Common myeloid progenitor, CD34-positive (primary cell): ENCODE measurements around the gene GET3.

ENCODE experiments used
- CTCF ChIA-PET: fragments of 350-600 bp; sonication (Branson Sonifier 250); formaldehyde crosslinking; loops from one replicate; lab custom pipeline; 2021; ENCODE audit warnings: antibody characterized with exemption; lab: Charles Lee
- POLR2A ChIA-PET: fragments of 350-600 bp; sonication (Branson Sonifier 250); formaldehyde crosslinking; loops from one replicate; lab custom pipeline; 2021; ENCODE audit warnings: antibody characterized with exemption; lab: Charles Lee
- DNase-seq, 3 donors: peaks; one replicate each; pipeline versions ENCODE4 v3.0.0 to v3.0.0-alpha.2; 2013
- H3K27ac ChIP-seq, 2 experiments: 1 replicate in 1 of 2; 2 replicates in 1 of 2; pipeline ENCODE4 v1.7.0; 2013; ENCODE audit warnings: inconsistent platforms in 2 of 2, low read length in 2 of 2, mild to moderate bottlenecking in 2 of 2, low read depth in 1 of 2, moderate library complexity in 1 of 2; ENCODE audit not compliant: severe bottlenecking in 2 of 2, insufficient read depth in 1 of 2, poor library complexity in 1 of 2
- H3K27me3 ChIP-seq, 5 experiments: replicated peaks in 2 of 5; 1 replicate in 3 of 5; 2 replicates in 2 of 5; pipeline versions ENCODE4 v1.6.1 to v1.7.0; 2013; ENCODE audit warnings: low read length in 4 of 5, mild to moderate bottlenecking in 2 of 5, moderate library complexity in 2 of 5, inconsistent platforms in 1 of 5; ENCODE audit not compliant: insufficient read depth in 5 of 5, control insufficient read depth in 4 of 5
- H3K36me3 ChIP-seq, 4 experiments: 1 replicate in 2 of 4; 2 replicates in 2 of 4; pipeline versions ENCODE4 v1.6.1 to v1.7.0; 2013; ENCODE audit warnings: low read length in 3 of 4, control low read depth in 1 of 4, mild to moderate bottlenecking in 1 of 4; ENCODE audit not compliant: control insufficient read depth in 4 of 4, insufficient read depth in 4 of 4
- H3K4me1 ChIP-seq, 4 experiments: 1 replicate in 3 of 4; 2 replicates in 1 of 4; pipeline versions ENCODE4 v1.6.1 to v1.7.1; 2013; ENCODE audit warnings: low read length in 3 of 4, mild to moderate bottlenecking in 3 of 4, control low read depth in 1 of 4, inconsistent platforms in 1 of 4, moderate library complexity in 1 of 4; ENCODE audit not compliant: control insufficient read depth in 4 of 4, insufficient read depth in 4 of 4; ENCODE audit errors: control extremely low read depth in 1 of 4
- H3K4me3 ChIP-seq, 7 experiments: 1 replicate in 4 of 7; 2 replicates in 3 of 7; pipeline versions ENCODE4 v1.5.1 to v1.7.0; 2013; ENCODE audit warnings: mild to moderate bottlenecking in 7 of 7, low read length in 6 of 7, moderate library complexity in 6 of 7, inconsistent platforms in 2 of 7, low read depth in 2 of 7, control low read depth in 1 of 7; ENCODE audit not compliant: insufficient read depth in 4 of 7, control insufficient read depth in 1 of 7; ENCODE audit errors: extremely low read depth in 1 of 7
- H3K9me3 ChIP-seq, 5 experiments: 1 replicate in 4 of 5; 2 replicates in 1 of 5; pipeline versions ENCODE4 v1.6.1 to v1.7.1; 2013; ENCODE audit warnings: low read length in 4 of 5, mild to moderate bottlenecking in 2 of 5, inconsistent platforms in 1 of 5, low read depth in 1 of 5, moderate library complexity in 1 of 5; ENCODE audit not compliant: control insufficient read depth in 4 of 5, insufficient read depth in 2 of 5; ENCODE audit errors: control extremely low read depth in 1 of 5
- WGBS: methylation state at CpG from one replicate; pipeline ENCODE4 v1.1.5; 2013; ENCODE audit not compliant: insufficient coverage; 5-methylcytosine and 5-hydroxymethylcytosine counted together

GET3 gene

DNA sequence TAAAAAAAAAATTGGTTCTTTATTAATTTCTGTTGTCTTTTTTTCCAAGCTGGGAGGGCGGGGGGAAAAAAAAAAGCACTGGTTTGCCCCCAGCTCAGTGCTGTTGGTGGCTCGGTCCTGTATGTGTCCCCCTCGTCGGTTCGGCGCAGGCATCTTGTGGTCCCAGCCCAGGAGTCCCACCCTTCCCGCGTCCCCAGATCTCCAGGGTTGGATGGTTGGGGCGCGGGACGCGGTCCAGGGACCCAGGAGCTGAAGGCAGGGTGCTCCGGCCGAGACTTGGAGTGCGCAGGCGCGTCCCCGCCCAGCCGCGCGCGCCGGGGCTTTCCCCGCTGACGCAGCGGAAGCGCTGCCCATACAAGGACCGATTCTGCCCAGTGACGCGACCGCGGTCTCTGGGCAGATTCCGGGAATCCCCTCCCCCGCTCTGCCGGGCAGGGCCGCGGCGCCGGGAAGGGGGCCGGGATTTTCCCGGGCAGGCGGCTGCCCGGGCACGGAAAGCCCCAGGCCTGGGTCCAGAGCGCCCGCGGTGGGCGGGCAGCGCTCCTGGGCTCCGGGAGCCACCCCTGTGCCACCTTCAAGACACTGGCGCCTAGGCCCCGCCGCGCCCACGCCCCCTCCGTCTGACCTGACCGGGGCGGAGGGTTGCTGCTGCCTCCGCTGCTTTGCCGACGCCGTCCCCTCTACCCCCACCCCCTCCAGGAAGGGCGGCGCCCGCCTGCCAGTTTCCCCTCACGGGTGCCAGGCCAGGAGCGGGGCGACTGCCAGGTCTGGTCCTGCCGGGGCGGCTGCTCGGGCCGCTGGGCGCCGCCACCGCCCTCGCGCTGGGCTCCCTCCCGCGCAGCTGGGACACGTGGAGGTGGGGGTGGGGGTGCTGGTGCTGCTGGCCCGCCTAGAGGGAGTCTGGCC lies 56.2 kb downstream of the GET3 start:
- peak overlapping the region; percentile 41 to 99 (median 93) for H3K4me3 ChIP-seq
- H3K36me3 ChIP-seq = peaks cover 0 to under 1% (median 0%) of the 10 kb centered on the region in 4 experiments
- H3K9me3 ChIP-seq = no peaks in the 10 kb centered on the region
- WGBS = under 1% methylated on average over 61 of the region's 81 CpGs
- no peaks in the 10 kb centered on the region for H3K27me3 ChIP-seq
- CTCF ChIA-PET = interaction anchor here (1.2 to 15.3 kb wide), 4 partner anchors 10 to 78 kb away, joined by 3 to 612 read pairs (median 22); partner anchors contain the start of gene HOOK2
- H3K4me1 ChIP-seq = peaks cover 4 to 51% (median 40%) of the 10 kb centered on the region in 4 experiments
- DNase-seq = peak; percentile 93 to 98 (median 97)
- H3K27ac ChIP-seq = peak overlapping the region; percentile 94 to 96
- POLR2A ChIA-PET = interaction anchor here (0.5 to 12.0 kb wide), 18 partner anchors 8 to 1287 kb away, joined by 3 to 198 read pairs (median 6); partner anchors contain the start of genes CALR, DHPS, GET3 and HOOK2

DNA sequence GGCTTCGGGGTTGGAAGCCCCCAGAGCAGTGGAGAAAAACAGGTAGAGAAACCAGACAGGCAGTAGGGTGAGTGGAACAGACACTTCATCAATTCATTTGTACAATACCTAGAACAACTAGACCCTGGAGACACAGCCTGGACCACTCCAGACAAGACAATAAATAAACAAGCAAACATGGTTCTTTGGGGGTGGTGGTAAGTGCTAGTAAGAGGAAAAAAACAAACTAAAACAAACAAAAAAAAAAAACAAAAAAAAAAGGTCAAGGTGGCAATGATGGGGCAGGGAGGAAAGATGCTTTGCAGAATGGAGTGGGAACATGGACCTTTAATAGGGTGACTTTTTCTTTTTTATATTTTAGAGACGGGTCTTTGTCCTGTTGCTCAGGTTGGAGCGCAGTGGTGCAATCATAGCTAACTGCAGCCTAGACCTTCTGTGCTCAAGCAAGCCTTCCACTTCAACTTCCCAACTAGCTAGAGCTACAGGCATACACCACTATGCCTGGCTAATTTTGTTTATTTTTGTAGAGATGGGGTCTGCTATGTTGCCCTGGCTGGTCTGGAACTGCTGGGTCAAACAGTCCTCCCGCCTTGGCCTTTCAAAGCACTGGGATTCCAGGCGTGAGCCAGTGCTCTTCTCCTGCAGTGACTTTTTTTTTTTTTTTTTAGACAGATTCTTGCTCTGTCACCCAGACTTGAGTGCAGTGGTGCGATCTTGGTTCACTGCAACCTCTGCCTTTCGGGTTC lies 57.1 kb downstream of the GET3 start:
- Histone ChIP-seq H3K4me3 (peak overlapping the region; percentile 28 to 99 (median 93)), H3K9me3 (no peaks in the 10 kb centered on the region), H3K27me3 (no peaks in the 10 kb centered on the region), H3K27ac (peak overlapping the region; percentile 94 to 96), H3K36me3 (peaks cover 0 to 6% (median under 1%) of the 10 kb centered on the region in 4 experiments), H3K4me1 (peaks cover 4 to 43% (median 32%) of the 10 kb centered on the region in 4 experiments)
- 98% methylated on average over 5 of the region's 7 CpGs for WGBS
- CTCF ChIA-PET = interaction anchor here (0.6 to 15.3 kb wide), 6 partner anchors 25 to 78 kb away, joined by 3 to 612 read pairs (median 10); partner anchors contain the start of gene HOOK2
- DNase-seq = no peak
- POLR2A ChIA-PET = interaction anchor here (0.7 to 12.0 kb wide), 8 partner anchors 7 to 1286 kb away, joined by 3 to 198 read pairs (median 8); partner anchors contain the start of genes HOOK2, PRDX2, RNASEH2A and THSD8

DNA sequence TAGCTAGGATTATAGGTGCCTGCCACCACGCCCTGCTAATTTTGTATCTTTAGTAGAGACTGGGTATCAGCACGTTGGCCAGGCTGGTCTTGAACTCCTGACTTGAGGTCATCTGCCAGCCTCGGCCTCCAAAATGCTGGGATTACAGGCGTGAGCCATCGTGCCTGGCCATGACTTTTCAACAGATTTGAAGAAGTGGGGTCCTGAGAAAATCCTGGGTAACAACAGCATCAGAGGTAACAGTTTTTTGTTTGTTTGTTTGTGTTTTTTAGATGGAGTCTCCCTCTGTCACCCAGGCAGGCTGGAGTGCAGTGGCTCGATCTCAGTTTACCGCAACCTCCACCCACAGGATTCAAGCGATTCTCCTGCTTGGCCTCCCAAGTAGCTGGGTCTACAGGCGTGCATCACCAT lies 57.7 kb downstream of the GET3 start:
- 95% methylated on average over 9 of the region's 9 CpGs for WGBS
- Histone ChIP-seq H3K9me3 (no peaks in the 10 kb centered on the region), H3K4me3 (no peak overlapping the region), H3K4me1 (peaks cover 4 to 41% (median 32%) of the 10 kb centered on the region in 4 experiments), H3K27me3 (no peaks in the 10 kb centered on the region), H3K27ac (no peak overlapping the region), H3K36me3 (peaks cover 0 to 12% (median 4%) of the 10 kb centered on the region in 4 experiments)
- CTCF ChIA-PET = interaction anchor here (0.6 to 15.3 kb wide), 9 partner anchors 26 to 121 kb away, joined by 3 to 612 read pairs (median 6); partner anchors contain the start of gene HOOK2
- DNase-seq = no peak
- POLR2A ChIA-PET = interaction anchor here (0.7 to 12.0 kb wide), 2 partner anchors 19 to 299 kb away, joined by 3 to 198 read pairs; partner anchors contain the start of gene HOOK2

DNA sequence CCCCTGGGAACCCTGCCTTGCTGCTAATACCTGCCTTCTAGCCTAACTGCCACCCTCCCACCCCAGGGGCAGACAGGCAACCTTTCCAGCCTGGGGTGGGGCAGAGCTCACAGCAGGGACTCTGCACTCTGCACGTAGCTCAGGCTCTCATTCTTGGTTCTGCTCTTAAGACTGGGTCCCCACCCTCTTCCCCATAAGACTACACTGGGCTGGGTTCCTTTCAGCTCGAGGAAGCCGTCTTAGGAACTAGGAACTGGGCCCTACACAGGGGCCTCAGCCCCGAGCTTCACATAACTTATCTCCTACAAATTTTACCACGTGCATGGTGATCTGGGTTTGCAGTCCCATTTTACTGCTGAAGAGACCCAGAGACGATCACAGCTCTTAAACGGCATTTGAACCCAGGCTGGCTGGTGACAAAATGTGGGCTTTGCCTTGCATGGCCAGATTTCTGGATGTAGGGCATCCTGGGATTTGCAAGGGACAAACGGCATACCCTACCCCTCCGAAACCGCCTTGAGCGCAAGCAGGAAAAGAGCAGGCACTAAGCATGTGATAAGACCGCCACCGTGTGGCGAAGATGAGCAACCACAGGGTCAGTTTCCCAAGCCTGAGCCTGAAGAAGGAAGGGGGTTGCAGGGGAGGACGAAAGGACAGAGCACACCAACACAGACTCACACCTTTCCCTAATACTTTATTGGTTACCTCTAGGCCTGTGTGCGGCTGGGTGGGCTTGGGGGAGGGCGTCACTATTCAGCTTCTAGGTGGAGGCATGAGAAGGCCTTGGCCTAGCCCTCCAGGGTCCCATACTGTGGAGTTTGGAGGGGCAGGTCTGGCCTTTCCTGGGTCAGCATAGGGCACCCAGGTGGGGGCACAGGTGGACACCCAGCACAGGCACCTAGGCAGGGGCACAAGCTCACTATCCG lies 59.1 kb downstream of the GET3 start:
- WGBS = 26% methylated on average over 10 of the region's 18 CpGs
- H3K27ac ChIP-seq = peak overlapping the region in 1 of 2 experiments; percentile 54

DNA sequence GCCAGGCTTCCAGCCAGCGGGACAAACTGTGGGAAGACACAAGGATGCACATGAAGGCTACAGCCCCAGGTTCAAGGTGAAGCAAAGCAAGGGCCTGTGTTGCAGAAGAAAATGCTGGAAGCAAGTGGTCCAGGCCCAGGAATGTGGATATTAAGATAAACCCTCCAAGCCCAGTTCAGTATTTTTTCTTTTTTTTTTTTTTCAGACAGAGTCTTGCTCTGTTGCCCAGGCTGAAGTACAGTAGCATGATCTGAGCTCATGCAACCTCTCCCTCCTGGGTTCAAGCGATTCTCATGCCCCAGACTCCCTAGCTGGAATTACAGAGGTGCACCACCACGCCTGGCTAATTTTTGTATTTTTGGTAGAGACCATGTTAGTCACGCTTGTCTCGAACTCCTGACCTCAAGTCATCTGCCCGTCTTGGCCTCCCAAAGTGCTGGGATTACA lies 59.9 kb downstream of the GET3 start:
- Histone ChIP-seq H3K36me3 (peaks cover 0 to 13% (median 6%) of the 10 kb centered on the region in 4 experiments), H3K27ac (no peak overlapping the region), H3K9me3 (no peaks in the 10 kb centered on the region), H3K4me3 (no peak overlapping the region), H3K4me1 (peaks cover 2 to 45% (median 41%) of the 10 kb centered on the region in 4 experiments), H3K27me3 (no peaks in the 10 kb centered on the region)
- POLR2A ChIA-PET = interaction anchor here (12.0 kb wide), 1 partner anchor 21 kb away, joined by 198 read pairs; the partner anchor contains the start of gene HOOK2
- DNase-seq = no peak
- CTCF ChIA-PET = interaction anchor here (0.6 to 15.3 kb wide), 10 partner anchors 9 to 1594 kb away, joined by 3 to 612 read pairs (median 6); partner anchors contain the start of genes GET3 and HOOK2
- 94% methylated on average over 6 of the region's 6 CpGs for WGBS

More for the DNA sequence above, 59.1 kb downstream of the GET3 start:
- Histone ChIP-seq H3K9me3 (no peaks in the 10 kb centered on the region), H3K4me3 (peak overlapping the region in 4 of 7 experiments; percentile 3 to 40 (median 26)), H3K27me3 (no peaks in the 10 kb centered on the region), H3K36me3 (peaks cover 0 to 13% (median 6%) of the 10 kb centered on the region in 4 experiments), H3K4me1 (peaks cover 2 to 37% (median 34%) of the 10 kb centered on the region in 4 experiments)
- ChIA-PET POLR2A (interaction anchor here (1.2 to 12.0 kb wide), 3 partner anchors 13 to 30 kb away, joined by 3 to 198 read pairs (median 6); partner anchors contain the start of gene HOOK2), CTCF (interaction anchor here (0.9 to 15.3 kb wide), 17 partner anchors 8 to 123 kb away, joined by 3 to 612 read pairs (median 5); partner anchors contain the start of genes GET3, HOOK2 and TRIR)
- peak; percentile 76 to 88 (median 85) for DNase-seq
